Bronchial epithelial cell (primary cell): ENCODE results near the gene ELK4. TPM values are rescaled to one million over a fixed set of nuclear protein-coding genes. Genes with fewer than 3 reads are reported as not detected.

Experiments used
- DNase-seq: peaks from one replicate; pipeline ENCODE4 v3.0.0-alpha.2; 2010; ENCODE audit warnings: low read depth
- FAIRE-seq: peaks from 2 replicates; lab custom pipeline; 2011; peaks lifted over from hg19 to GRCh38; lab: Jason Lieb, UNC
- H3K27me3 ChIP-seq: 2 replicates; pipeline ENCODE4 v1.5.1; 2011; ENCODE audit warnings: low read length; ENCODE audit not compliant: control insufficient read depth, insufficient read depth
- H3K36me3 ChIP-seq: 2 replicates; pipeline ENCODE4 v1.5.1; 2011; ENCODE audit warnings: low read length; ENCODE audit not compliant: control insufficient read depth, insufficient read depth
- H3K4me3 ChIP-seq: 2 replicates; pipeline ENCODE4 v1.5.1; 2011; ENCODE audit warnings: mild to moderate bottlenecking, low read depth, low read length, control low read depth
- total RNA-seq: library from RNA; depleted of rRNA; stranded (reverse); fragments of >200 nt; gene quantifications from 2 replicates; pipeline ENCODE4 v1.2.1, GENCODE V29; 2014
- TF ChIP-seq, protein P1 (sequence below): IDR thresholded peaks from 2 replicates; pipeline ENCODE4 v1.5.1; 2011; ENCODE audit warnings: mild to moderate bottlenecking, moderate library complexity, low read length, control low read depth, inconsistent platforms; ENCODE audit not compliant: insufficient read depth, severe bottlenecking

ELK4 gene
- total RNA-seq, 1 donor from 2014 or later = 10.8 TPM

GRCh38 chr1:205661429-205662134 lies 29.8 kb upstream of the ELK4 start:
- TF ChIP-seq, protein P1, sequence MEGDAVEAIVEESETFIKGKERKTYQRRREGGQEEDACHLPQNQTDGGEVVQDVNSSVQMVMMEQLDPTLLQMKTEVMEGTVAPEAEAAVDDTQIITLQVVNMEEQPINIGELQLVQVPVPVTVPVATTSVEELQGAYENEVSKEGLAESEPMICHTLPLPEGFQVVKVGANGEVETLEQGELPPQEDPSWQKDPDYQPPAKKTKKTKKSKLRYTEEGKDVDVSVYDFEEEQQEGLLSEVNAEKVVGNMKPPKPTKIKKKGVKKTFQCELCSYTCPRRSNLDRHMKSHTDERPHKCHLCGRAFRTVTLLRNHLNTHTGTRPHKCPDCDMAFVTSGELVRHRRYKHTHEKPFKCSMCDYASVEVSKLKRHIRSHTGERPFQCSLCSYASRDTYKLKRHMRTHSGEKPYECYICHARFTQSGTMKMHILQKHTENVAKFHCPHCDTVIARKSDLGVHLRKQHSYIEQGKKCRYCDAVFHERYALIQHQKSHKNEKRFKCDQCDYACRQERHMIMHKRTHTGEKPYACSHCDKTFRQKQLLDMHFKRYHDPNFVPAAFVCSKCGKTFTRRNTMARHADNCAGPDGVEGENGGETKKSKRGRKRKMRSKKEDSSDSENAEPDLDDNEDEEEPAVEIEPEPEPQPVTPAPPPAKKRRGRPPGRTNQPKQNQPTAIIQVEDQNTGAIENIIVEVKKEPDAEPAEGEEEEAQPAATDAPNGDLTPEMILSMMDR = no peak
- FAIRE-seq (no peak), DNase-seq (no peak)
- Histone ChIP-seq H3K4me3 (no peak overlapping the region), H3K27me3 (no peaks in the 10 kb centered on the region), H3K36me3 (no peaks in the 10 kb centered on the region)

DNA sequence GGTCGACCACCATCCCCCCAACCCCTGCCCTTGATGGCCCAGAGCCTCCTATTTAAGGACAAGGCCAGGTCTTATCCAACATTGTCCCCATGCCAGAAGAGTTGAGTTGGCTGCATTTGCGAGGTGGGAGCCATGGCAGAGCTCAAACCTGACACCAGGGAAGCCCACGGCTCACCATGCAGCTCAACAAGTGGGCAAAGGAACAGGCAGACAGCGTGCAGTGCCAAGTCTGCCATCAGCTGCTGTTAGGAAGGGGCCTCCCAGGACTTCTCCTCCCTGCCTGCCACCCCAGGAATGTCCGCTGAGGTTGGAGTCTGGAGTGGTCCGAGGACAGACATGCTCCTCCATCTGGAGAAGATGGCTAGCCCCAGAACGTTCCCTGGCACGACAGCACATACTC lies 28.6 kb upstream of the ELK4 start:
- Histone ChIP-seq H3K27me3 (no peaks in the 10 kb centered on the region), H3K36me3 (no peaks in the 10 kb centered on the region), H3K4me3 (no peak overlapping the region)
- TF ChIP-seq, protein P1 = no peak
- no peak for DNase-seq
- no peak for FAIRE-seq

DNA sequence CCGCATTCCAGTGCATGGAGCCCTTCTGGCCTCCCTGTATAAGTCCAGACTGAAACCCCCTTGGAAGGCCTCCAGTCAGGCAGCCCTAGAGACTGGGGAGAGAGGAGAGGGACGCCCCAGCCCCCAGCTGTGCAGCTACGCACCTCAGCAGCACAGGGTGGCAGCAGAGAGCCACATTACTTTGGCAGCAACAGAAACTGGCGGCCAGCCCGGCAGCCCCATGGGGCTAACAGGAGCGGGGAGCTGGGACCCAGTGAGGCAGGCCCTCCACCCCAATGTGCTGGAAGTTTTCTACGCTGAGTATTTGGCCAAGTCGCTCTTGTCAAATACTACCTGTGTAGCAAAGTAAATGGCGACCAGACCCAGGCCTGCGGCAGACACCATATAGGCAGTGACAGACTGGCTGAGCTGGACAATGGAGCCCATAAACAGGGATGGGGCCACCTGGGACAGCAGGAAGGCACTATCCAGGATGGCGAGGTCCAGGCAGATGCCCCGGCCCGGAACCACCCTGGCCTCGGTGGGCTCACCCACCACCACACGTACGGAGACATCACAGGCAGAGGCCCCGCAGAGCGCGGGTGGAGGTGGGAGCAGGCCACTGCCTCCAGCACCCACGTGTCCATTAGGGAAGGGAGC lies 27.3 kb upstream of the ELK4 start:
- TF ChIP-seq, protein P1 = peak; percentile 91
- Histone ChIP-seq H3K27me3 (no peaks in the 10 kb centered on the region), H3K36me3 (no peaks in the 10 kb centered on the region), H3K4me3 (no peak overlapping the region)
- no peak for FAIRE-seq
- peak; percentile 39 for DNase-seq

GRCh38 chr1:205656236-205656635 lies 24.4 kb upstream of the ELK4 start:
- TF ChIP-seq, protein P1 = no peak
- Histone ChIP-seq H3K27me3 (no peaks in the 10 kb centered on the region), H3K4me3 (no peak overlapping the region), H3K36me3 (no peaks in the 10 kb centered on the region)
- FAIRE-seq = no peak
- DNase-seq = no peak

GRCh38 chr1:205652984-205653383 lies 21.2 kb upstream of the ELK4 start:
- Histone ChIP-seq H3K4me3 (no peak overlapping the region), H3K36me3 (no peaks in the 10 kb centered on the region), H3K27me3 (no peaks in the 10 kb centered on the region)
- TF ChIP-seq, protein P1 = no peak
- DNase-seq (no peak), FAIRE-seq (no peak)
